Smooth muscle cell of the coronary artery (primary cell): ENCODE results near the gene CADM3. TPM values are rescaled to one million over a fixed set of nuclear protein-coding genes. Genes with fewer than 3 reads are reported as not detected.

ENCODE experiments used
- total RNA-seq: library from RNA; depleted of rRNA; stranded (reverse); fragments of >200 nt; gene quantifications from 2 replicates; pipeline ENCODE4 v1.2.3, GENCODE V29; 2014; ENCODE audit warnings: low replicate concordance

Gene CADM3
- 0.35 TPM in 1 of 2 replicates, not detected in the other for total RNA-seq

GRCh38 chr1:159171254-159171687 is at the start of gene CADM3:
CADM3 (plus strand) TSS chr1:159171615; CDS start chr1:159171766, 151 bp downstream.

GRCh38 chr1:159204161-159205141 is 33.0 kb downstream of the CADM3 start, which contains the start of gene ACKR1:
ACKR1 (plus strand) TSS chr1:159204875; CDS start chr1:159204960, 85 bp downstream.

Other genes starting within 250 kb of the CADM3 start
- 0.47 TPM in 1 of 2 replicates, not detected in the other for gene PYHIN1, start 240.1 kb upstream of the CADM3 start, total RNA-seq
- 43.4 and 96.5 TPM in 2 replicates for gene IFI16, start 161.7 kb upstream of the CADM3 start, total RNA-seq
- gene AIM2, start 94.8 kb upstream of the CADM3 start, total RNA-seq, result not detected in 2 replicates
- gene ACKR1, start 33.3 kb downstream of the CADM3 start, total RNA-seq, result not detected in 2 replicates
- not detected in 2 replicates for gene FCER1A, start 130.7 kb downstream of the CADM3 start, total RNA-seq